Lower leg skin (tissue), 4 donors: ENCODE results near the gene NUP93. TPM values are rescaled to one million over a fixed set of nuclear protein-coding genes. Genes with fewer than 3 reads are reported as not detected.

Source experiments
- DNase-seq, 2 donors: peaks; one replicate each; pipeline ENCODE4 v3.0.0-alpha.2; 2019; ENCODE audit warnings: low spot score in 2 of 2
- H3K4me3 ChIP-seq: fragments of 200-600 bp; sonication (generic); 2 replicates; pipeline ENCODE4 v1.5.1; 2017; ENCODE audit warnings: mild to moderate bottlenecking, low read depth; ENCODE audit not compliant: poor library complexity, severe bottlenecking
- CTCF ChIP-seq, 3 donors: fragments of 450-650 bp; IDR thresholded peaks; one replicate each; pipeline ENCODE4 v1.5.1; 2016; ENCODE audit warnings: antibody characterized with exemption in 3 of 3, mild to moderate bottlenecking in 3 of 3, moderate library complexity in 2 of 3
- POLR2A ChIP-seq, 2 donors: fragments of 450-650 bp; IDR thresholded peaks; one replicate each; pipeline ENCODE4 v1.6.1; 2016 to 2017; ENCODE audit warnings: antibody characterized with exemption in 2 of 2, mild to moderate bottlenecking in 1 of 2, moderate library complexity in 1 of 2
- WGBS, 2 donors: methylation state at CpG; one replicate each; pipeline ENCODE4 v1.1.5; 2018; 5-methylcytosine and 5-hydroxymethylcytosine counted together
- intact Hi-C: fragments of 100-400 bp; cut with DNase I; formaldehyde crosslinking; loops from one replicate; pipeline ENCODE4 v1.15.0; 2023; ENCODE audit warnings: low total_unique reads
- total RNA-seq, 4 donors: library from RNA; depleted of rRNA; stranded (reverse); fragments of >200 nt; gene quantifications; one replicate each; pipeline ENCODE4 v1.1.0, GENCODE V29; 2016

Gene NUP93
- total RNA-seq, 4 donors from 2014 or later = 21.0 to 40.6 (median 31.2) TPM

- TF ChIP-seq CTCF (IDR thresholded peaks at IDR 0.05) (no peak), POLR2A (IDR thresholded peaks at IDR 0.05) (no peak)
- intact Hi-C loops = no loop called here
- DNase-seq = no peak
- H3K4me3 ChIP-seq = no peak overlapping the region
These were observed 25.1 kb downstream of the NUP93 start for GRCh38 chr16:56755038-56755437.

GRCh38 chr16:56758432-56758831, 28.5 kb downstream of the NUP93 start:
- no peak for DNase-seq
- H3K4me3 ChIP-seq = no peak overlapping the region
- 91 to 97% methylated on average over 3 of the region's 3 CpGs for WGBS, 2 donors
- TF ChIP-seq CTCF (IDR thresholded peaks at IDR 0.05) (no peak), POLR2A (IDR thresholded peaks at IDR 0.05) (no peak)
- intact Hi-C loops = no loop called here

- H3K4me3 ChIP-seq = no peak overlapping the region
- intact Hi-C loops = no loop called here
- 44 to 56% methylated on average over 4 of the region's 4 CpGs for WGBS, 2 donors
- TF ChIP-seq CTCF (IDR thresholded peaks at IDR 0.05) (no peak), POLR2A (IDR thresholded peaks at IDR 0.05) (no peak)
- DNase-seq = no peak
These were observed 29.0 kb downstream of the NUP93 start for GRCh38 chr16:56758930-56759329.

- no peak for TF ChIP-seq CTCF (IDR thresholded peaks at IDR 0.05)
- no peak for TF ChIP-seq POLR2A (IDR thresholded peaks at IDR 0.05)
- intact Hi-C loops = no loop called here
- no peak for DNase-seq
- H3K4me3 ChIP-seq = no peak overlapping the region
- WGBS, 2 donors = 89 to 98% methylated on average over 1 of the region's 1 CpG
These were observed 33.5 kb downstream of the NUP93 start for GRCh38 chr16:56763291-56763916.

GRCh38 chr16:56764835-56765234, 34.9 kb downstream of the NUP93 start:
- intact Hi-C loops = no loop called here
- DNase-seq = no peak
- 70 to 90% methylated on average over 2 of the region's 2 CpGs for WGBS, 2 donors

More at GRCh38 chr16:56764835-56765234, 34.9 kb downstream of the NUP93 start:
- TF ChIP-seq POLR2A (IDR thresholded peaks at IDR 0.05) = no peak
- no peak for TF ChIP-seq CTCF (IDR thresholded peaks at IDR 0.05)
- H3K4me3 ChIP-seq = no peak overlapping the region
